ENCODE measurements around the gene TRAF2. TPM values are rescaled to one million over a fixed set of nuclear protein-coding genes. Genes with fewer than 3 reads are reported as not detected.

The TRAF2 gene
- total and polyA plus RNA-seq, 2 of the 8 experiments (the other 6 are each of a cell fraction or from before 2014, with no cell fraction given), result 26.9 to 50.2 TPM

- Histone ChIP-seq H4K20me1 (replicated peaks in 1 of 2; ENCODE audit: control insufficient read depth in 1 of 2, insufficient read depth in 2 of 2, low read length in 2 of 2) (peaks cover 2 to 23% of the 10 kb centered on the region in 2 experiments), H3K9me3 (ENCODE audit: insufficient read depth in 2 of 2, low read depth in 1 of 2, low read length in 1 of 2) (no peaks in the 10 kb centered on the region; a peak in 1 of 4 replicates), H3K79me2 (ENCODE audit: control insufficient read depth in 1 of 2, insufficient read depth in 2 of 2, low read length in 2 of 2) (no peaks in the 10 kb centered on the region; a peak in 1 of 4 replicates), H3K4me1 (replicated peaks in 1 of 4; ENCODE audit: control insufficient read depth in 3 of 4, insufficient read depth in 4 of 4, low read length in 3 of 4) (peaks cover 0 to 6% (median 0%) of the 10 kb centered on the region in 4 experiments; a peak in 2 of 7 replicates), H3K79me1 (ENCODE audit: low read depth, low read length) (no peaks in the 10 kb centered on the region; the same call in none of the 2 replicates), H3K36me3 (ENCODE audit: control insufficient read depth in 2 of 4, insufficient read depth in 4 of 4, low read length in 3 of 4) (peaks cover 12 to 28% (median 17%) of the 10 kb centered on the region in 4 experiments; a peak in 7 of 8 replicates), H2BK12ac (ENCODE audit: low read depth, low read length) (no peak overlapping the region), H3K14ac (ENCODE audit: insufficient read length) (no peak overlapping the region), H2BK5ac (ENCODE audit: low read depth, low read length) (0 out of 2 replicates have a peak overlapping the region, but pooled peaks have one; percentile 18), H3K9ac (replicated peaks in 1 of 4; ENCODE audit: extremely low read depth in 1 of 4, low read depth in 3 of 4, low read length in 3 of 4) (no peak overlapping the region), H3K18ac (ENCODE audit: extremely low read depth, low read length) (no peak overlapping the region), H2AK5ac (ENCODE audit: low read depth, low read length) (0 out of 2 replicates have a peak overlapping the region, but pooled peaks have one; percentile 65), H3K4ac (replicated peaks; ENCODE audit: insufficient read length, low read depth, low read length) (no peak overlapping the region), H4K8ac (ENCODE audit: extremely low read depth, insufficient read depth, low read length) (no peak overlapping the region; the same call in 1 of the 2 replicates), H3K4me3 (ENCODE audit: extremely low read depth in 1 of 4, insufficient read depth in 2 of 4, low read depth in 3 of 4, low read length in 4 of 4) (no peak overlapping the region), H4K5ac (ENCODE audit: insufficient read length, low read depth, low read length) (no peak overlapping the region), H3K56ac (replicated peaks; ENCODE audit: insufficient read length, low read depth, low read length) (no peak overlapping the region), H2BK15ac (ENCODE audit: low read length) (no peak overlapping the region), H2BK120ac (replicated peaks; ENCODE audit: low read depth, low read length) (no peak overlapping the region), H2AFZ (ENCODE audit: low read length) (no peak overlapping the region), H3K27ac (ENCODE audit: low read depth, low read length) (no peak overlapping the region), H3K23ac (ENCODE audit: insufficient read length) (no peak overlapping the region), H3K27me3 (replicated peaks in 1 of 4; ENCODE audit: control insufficient read depth in 3 of 4, extremely low read depth in 1 of 4, insufficient read depth in 3 of 4, low read length in 3 of 4) (no peaks in the 10 kb centered on the region), H3K4me2 (ENCODE audit: insufficient read depth in 1 of 2, low read depth in 2 of 2, low read length in 2 of 2) (no peak overlapping the region), H3K23me2 (ENCODE audit: low read depth, low read length) (no peaks in the 10 kb centered on the region), H2BK20ac (ENCODE audit: low read length) (no peak overlapping the region), H4K91ac (replicated peaks; ENCODE audit: insufficient read length, low read length) (no peak overlapping the region)
- no peak for DNase-seq (ENCODE audit: low read depth in 1 of 2, low spot score in 2 of 2)
- TF ChIP-seq SIX5 (IDR thresholded peaks at IDR 0.05; ENCODE audit: low read depth, low read length) (no peak), TAF1 (IDR thresholded peaks at IDR 0.05; ENCODE audit: low read depth, low read length) (no peak), YY1 (IDR thresholded peaks at IDR 0.05; ENCODE audit: low read depth, low read length) (no peak), SIRT6 (IDR thresholded peaks at IDR 0.05; ENCODE audit: low read length) (no peak), PHF8 (conservative IDR thresholded peaks at IDR 0.05; ENCODE audit: low read depth, low read length) (no peak), RXRA (IDR thresholded peaks at IDR 0.05; ENCODE audit: insufficient read depth, low read depth, low read length) (no peak), ASH2L (IDR thresholded peaks at IDR 0.05; ENCODE audit: low read length) (no peak), SP1 (IDR thresholded peaks at IDR 0.05; ENCODE audit: low read depth, low read length) (no peak), NANOG (IDR thresholded peaks at IDR 0.05; ENCODE audit: insufficient read depth, low read depth, low read length, poor library complexity, severe bottlenecking) (no peak), EZH2 (IDR thresholded peaks at IDR 0.05; ENCODE audit: low read depth, low read length, severe bottlenecking) (no peak), BRCA1 (IDR thresholded peaks at IDR 0.05; ENCODE audit: low read depth, low read length) (no peak)
- ChIA-PET CTCF (ENCODE audit: partially characterized antibody) (interaction anchor here (0.7 to 2.1 kb wide), 6 partner anchors 11 to 159 kb away, joined by 4 to 6 read pairs (median 4); no protein-coding TSS in a partner anchor), POLR2A (ENCODE audit: partially characterized antibody) (interaction anchor here (1.0 to 2.1 kb wide), 6 partner anchors 10 to 86 kb away, joined by 3 to 5 read pairs (median 3); no protein-coding TSS in a partner anchor)
- no peak for FAIRE-seq
- WGBS, 2 experiments (ENCODE audit: extremely low coverage in 1 of 2, insufficient coverage in 1 of 2, insufficient read length in 1 of 2, insufficient replicate concordance in 2 of 2, low coverage in 1 of 2, low lambda C conversion rate in 2 of 2, missing lambda C conversion rate in 1 of 2), result 81% methylated on average over 15 of the region's 15 CpGs; no CpG with 5 or more reads in 1 of the 2 experiments
Observed at GRCh38 chr9:136937186-136938001, 51.1 kb downstream of the TRAF2 start.

Measured in H1 (cell line).